ENCODE results near the gene RAD51B.

GRCh38 chr14:68590201-68590522 is 770.6 kb downstream of the RAD51B start:
- TF ChIP-seq POLR2A (IDR thresholded peaks at IDR 0.05): no peak
- TF ChIP-seq, protein P1, sequence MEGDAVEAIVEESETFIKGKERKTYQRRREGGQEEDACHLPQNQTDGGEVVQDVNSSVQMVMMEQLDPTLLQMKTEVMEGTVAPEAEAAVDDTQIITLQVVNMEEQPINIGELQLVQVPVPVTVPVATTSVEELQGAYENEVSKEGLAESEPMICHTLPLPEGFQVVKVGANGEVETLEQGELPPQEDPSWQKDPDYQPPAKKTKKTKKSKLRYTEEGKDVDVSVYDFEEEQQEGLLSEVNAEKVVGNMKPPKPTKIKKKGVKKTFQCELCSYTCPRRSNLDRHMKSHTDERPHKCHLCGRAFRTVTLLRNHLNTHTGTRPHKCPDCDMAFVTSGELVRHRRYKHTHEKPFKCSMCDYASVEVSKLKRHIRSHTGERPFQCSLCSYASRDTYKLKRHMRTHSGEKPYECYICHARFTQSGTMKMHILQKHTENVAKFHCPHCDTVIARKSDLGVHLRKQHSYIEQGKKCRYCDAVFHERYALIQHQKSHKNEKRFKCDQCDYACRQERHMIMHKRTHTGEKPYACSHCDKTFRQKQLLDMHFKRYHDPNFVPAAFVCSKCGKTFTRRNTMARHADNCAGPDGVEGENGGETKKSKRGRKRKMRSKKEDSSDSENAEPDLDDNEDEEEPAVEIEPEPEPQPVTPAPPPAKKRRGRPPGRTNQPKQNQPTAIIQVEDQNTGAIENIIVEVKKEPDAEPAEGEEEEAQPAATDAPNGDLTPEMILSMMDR (IDR thresholded peaks at IDR 0.05): no peak
- no peak for TF ChIP-seq POLR2AphosphoS5 (IDR thresholded peaks at IDR 0.05)
